ENCODE results near the gene SEC63. TPM values are rescaled to one million over a fixed set of nuclear protein-coding genes. Genes with fewer than 3 reads are reported as not detected.
"Not testable (repeated sequence)": the region's sequence is repeated elsewhere in the genome, so short reads cannot be mapped to it uniquely, and the experiment has no call there.

The SEC63 gene
- total RNA-seq, 2 donors from 2014 or later: 73.4 to 97.9 TPM

DNA sequence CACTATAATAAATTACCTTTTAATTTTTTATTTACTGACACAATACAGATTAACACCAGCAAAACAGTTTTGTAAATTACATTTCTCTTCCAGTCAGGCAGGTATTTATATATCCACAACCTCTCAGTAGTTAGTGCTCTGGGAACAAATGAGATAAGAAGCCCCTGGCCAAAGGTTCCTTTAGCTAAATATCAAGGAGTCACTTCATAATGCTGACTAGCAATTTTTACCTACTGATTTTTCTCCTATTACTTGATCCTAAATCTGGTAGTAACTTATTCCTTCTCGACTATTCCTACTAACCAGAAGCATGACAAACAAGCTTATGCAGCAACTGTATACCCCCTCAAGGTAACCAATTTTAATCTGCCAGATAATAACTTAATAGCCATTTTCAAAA is 46.3 kb downstream of the SEC63 start:
- H3K9me3 ChIP-seq: no peaks in the 10 kb centered on the region
- H3K36me3 ChIP-seq (replicated peaks in 1 of 2; ENCODE audit: insufficient read depth in 1 of 2, low read depth in 2 of 2): peaks cover 0 to 48% of the 10 kb centered on the region in 2 donors

DNA sequence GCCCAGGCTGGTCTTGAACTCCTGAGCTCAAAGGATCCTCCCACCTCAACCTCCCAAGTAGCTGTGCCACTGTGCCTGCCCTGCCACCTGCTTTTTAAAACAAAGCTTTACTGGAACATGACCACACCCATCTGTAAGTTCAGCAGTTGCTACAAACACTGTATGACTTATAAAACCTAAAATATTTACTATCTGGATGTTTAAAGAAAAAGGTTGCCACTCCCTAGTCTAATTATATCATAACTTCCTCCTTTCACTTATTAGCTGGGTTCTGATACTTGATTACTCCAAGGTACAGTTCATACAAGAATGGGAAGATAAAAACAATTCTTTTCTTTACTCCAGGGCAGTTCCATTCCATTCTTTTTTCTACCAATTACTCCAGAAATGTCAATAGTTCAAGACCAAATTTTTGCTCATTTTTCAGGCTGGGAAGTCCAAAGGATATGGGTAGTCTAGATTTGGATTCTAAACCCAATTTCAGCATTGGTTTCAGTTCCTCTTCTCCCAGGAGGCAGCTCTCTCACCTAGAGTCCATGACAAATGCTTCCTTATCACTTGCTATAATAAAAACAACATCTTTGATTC is 63.1 kb downstream of the SEC63 start:
- no peak for DNase-seq
- Histone ChIP-seq H3K9me3 (no peaks in the 10 kb centered on the region), H3K36me3 (replicated peaks in 1 of 2; ENCODE audit: insufficient read depth in 1 of 2, low read depth in 2 of 2) (peaks cover 15 to 30% of the 10 kb centered on the region in 2 donors), H3K27ac (peak overlapping the region in 1 of 4 donors; percentile 6), H3K4me3 (no peak overlapping the region), H3K27me3 (no peaks in the 10 kb centered on the region), H3K4me1 (no peaks in the 10 kb centered on the region)
- intact Hi-C loops (cut with DNase I): no loop called here
- no peak for ATAC-seq
- TF ChIP-seq, protein P1, sequence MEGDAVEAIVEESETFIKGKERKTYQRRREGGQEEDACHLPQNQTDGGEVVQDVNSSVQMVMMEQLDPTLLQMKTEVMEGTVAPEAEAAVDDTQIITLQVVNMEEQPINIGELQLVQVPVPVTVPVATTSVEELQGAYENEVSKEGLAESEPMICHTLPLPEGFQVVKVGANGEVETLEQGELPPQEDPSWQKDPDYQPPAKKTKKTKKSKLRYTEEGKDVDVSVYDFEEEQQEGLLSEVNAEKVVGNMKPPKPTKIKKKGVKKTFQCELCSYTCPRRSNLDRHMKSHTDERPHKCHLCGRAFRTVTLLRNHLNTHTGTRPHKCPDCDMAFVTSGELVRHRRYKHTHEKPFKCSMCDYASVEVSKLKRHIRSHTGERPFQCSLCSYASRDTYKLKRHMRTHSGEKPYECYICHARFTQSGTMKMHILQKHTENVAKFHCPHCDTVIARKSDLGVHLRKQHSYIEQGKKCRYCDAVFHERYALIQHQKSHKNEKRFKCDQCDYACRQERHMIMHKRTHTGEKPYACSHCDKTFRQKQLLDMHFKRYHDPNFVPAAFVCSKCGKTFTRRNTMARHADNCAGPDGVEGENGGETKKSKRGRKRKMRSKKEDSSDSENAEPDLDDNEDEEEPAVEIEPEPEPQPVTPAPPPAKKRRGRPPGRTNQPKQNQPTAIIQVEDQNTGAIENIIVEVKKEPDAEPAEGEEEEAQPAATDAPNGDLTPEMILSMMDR (IDR thresholded peaks at IDR 0.05): no peak
- no peak for TF ChIP-seq POLR2A (IDR thresholded peaks at IDR 0.05)

More for the DNA sequence above, 46.3 kb downstream of the SEC63 start:
- TF ChIP-seq, protein P1 (IDR thresholded peaks at IDR 0.05): no peak
- TF ChIP-seq POLR2A (IDR thresholded peaks at IDR 0.05): no peak
- ATAC-seq (no peak), DNase-seq (no peak)
- no peaks in the 10 kb centered on the region for H3K4me1 ChIP-seq
- intact Hi-C loops (cut with DNase I): no loop called here
- no peak overlapping the region for H3K27ac ChIP-seq
- H3K27me3 ChIP-seq: no peaks in the 10 kb centered on the region
- 46 to 52% methylated on average over 1 of the region's 1 CpG for WGBS, 2 donors
- H3K4me3 ChIP-seq: no peak overlapping the region

DNA sequence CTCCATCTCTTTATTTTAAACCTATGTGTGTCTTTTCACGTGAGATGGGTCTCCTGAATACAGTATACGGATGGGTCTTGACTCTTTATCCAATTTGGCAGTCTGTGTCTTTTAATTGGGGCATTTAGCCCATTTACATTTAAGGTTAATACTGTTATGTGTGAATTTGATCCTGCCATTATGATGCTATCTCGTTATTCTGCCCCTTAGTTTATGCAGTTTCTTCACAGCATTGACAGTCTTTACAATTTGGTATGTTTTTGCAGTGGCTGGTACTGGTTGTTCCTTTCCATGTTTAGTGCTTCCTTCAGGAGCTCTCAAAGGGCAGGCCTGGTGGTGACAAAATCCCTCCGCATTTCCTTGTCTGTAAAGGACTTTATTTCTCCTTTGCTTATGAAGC is 67.6 kb downstream of the SEC63 start:
- H3K27ac ChIP-seq; intact Hi-C loops (cut with DNase I); H3K9me3 ChIP-seq; H3K4me1 ChIP-seq; ATAC-seq; DNase-seq; H3K4me3 ChIP-seq; H3K27me3 ChIP-seq: not testable (repeated sequence)
- H3K36me3 ChIP-seq (replicated peaks in 1 of 2; ENCODE audit: insufficient read depth in 1 of 2, low read depth in 2 of 2): peaks cover 9 to 21% of the 10 kb centered on the region in 2 donors
- WGBS, 2 donors: 97 to 98% methylated on average over 4 of the region's 4 CpGs

DNA sequence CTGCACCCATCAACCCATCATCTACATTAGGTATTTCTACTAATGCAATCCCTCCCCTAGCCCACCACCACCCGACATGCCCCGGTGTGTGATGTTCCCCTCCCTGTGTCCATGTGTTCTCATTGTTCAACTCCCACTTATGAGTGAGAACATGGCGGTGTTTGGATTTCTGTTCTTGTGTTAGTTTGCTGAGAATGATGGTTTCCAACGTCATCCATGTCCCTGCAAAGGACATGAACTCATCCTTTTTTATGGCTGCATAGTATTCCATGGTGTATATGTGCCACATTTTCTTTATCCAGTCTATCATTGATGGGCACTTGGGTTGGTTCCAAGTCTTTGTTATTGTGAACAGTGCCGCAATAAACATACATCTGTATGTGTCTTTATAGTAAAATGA is 72.1 kb downstream of the SEC63 start:
- H3K27ac ChIP-seq; intact Hi-C loops (cut with DNase I); ATAC-seq; DNase-seq; H3K27me3 ChIP-seq; H3K4me3 ChIP-seq; H3K36me3 ChIP-seq (replicated peaks in 1 of 2; ENCODE audit: insufficient read depth in 1 of 2, low read depth in 2 of 2); H3K9me3 ChIP-seq: not testable (repeated sequence)
- WGBS, 2 donors: 96 to 97% methylated on average over 5 of the region's 5 CpGs
- peaks cover 11% of the 10 kb centered on the region for H3K4me1 ChIP-seq

DNA sequence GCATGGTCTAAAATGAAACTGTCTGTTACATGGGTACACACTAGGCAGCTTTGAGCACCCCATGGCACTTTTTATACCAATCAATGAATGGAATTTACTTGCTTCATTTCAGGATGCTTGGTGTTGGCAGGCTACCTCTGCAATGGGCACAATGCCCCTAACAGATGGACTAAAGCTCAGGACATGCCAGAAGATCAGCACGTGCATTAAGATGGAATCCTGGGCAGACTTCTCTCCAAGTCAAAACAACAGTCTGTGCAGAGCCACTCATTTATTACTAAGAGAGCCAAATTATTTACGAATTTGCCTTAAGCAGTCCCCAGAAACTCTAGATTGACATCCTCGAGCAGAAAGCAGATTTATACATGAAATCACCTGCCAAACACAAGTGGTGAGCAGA is 78.1 kb downstream of the SEC63 start:
- Histone ChIP-seq H3K36me3 (replicated peaks in 1 of 2; ENCODE audit: insufficient read depth in 1 of 2, low read depth in 2 of 2) (peaks cover 11 to 22% of the 10 kb centered on the region in 2 donors), H3K27ac (no peak overlapping the region)
- 71 to 74% methylated on average over 3 of the region's 3 CpGs for WGBS, 2 donors

More for the DNA sequence above, 78.1 kb downstream of the SEC63 start:
- Histone ChIP-seq H3K4me1 (peaks cover 11% of the 10 kb centered on the region), H3K4me3 (no peak overlapping the region), H3K9me3 (no peaks in the 10 kb centered on the region), H3K27me3 (no peaks in the 10 kb centered on the region)
- ATAC-seq: no peak
- DNase-seq: no peak
- TF ChIP-seq, protein P1 (IDR thresholded peaks at IDR 0.05): no peak
- no peak for TF ChIP-seq POLR2A (IDR thresholded peaks at IDR 0.05)
- intact Hi-C loops (cut with DNase I): no loop called here
